Stimulated activated naive CD4-positive, alpha-beta T cell (primary cell): Measurements from ENCODE around the gene PIGQ.

Experiments used
- DNase-seq, 6 experiments: peaks; one replicate each; lab custom pipeline; 2025; lab: John Stamatoyannopoulos, UW

PIGQ gene

GRCh38 chr16:628321-629061, 58.7 kb downstream of the PIGQ start:
- no peak for DNase-seq

GRCh38 chr16:629185-629832, 59.5 kb downstream of the PIGQ start:
- DNase-seq: no peak

GRCh38 chr16:629833-630248, 60.1 kb downstream of the PIGQ start:
- no peak for DNase-seq

- DNase-seq: no peak
Measured at GRCh38 chr16:630249-630814, 60.6 kb downstream of the PIGQ start.

- no peak for DNase-seq
Measured at GRCh38 chr16:630815-631405, 61.1 kb downstream of the PIGQ start, which contains the start of gene WFIKKN1. TSS of gene WFIKKN1 (plus strand) at chr16:630985. CDS start at chr16:631254, 269 bp downstream.

GRCh38 chr16:631808-632358, 62.1 kb downstream of the PIGQ start:
- DNase-seq: no peak

GRCh38 chr16:632486-633335, 62.9 kb downstream of the PIGQ start:
- DNase-seq: no peak

- no peak for DNase-seq
Measured at GRCh38 chr16:633336-634050, 63.7 kb downstream of the PIGQ start.
